Gastrocnemius medialis (tissue), 4 donors: ENCODE data around the gene PTPRE.

Experiments used
- CTCF ChIP-seq, 5 experiments: fragments of 450-650 bp in 3 of 5; fragments of 200-600 bp in 2 of 5; sonication (generic) in 2 of 5; IDR thresholded peaks in 4 of 5; conservative IDR thresholded peaks in 1 of 5; 1 replicate in 4 of 5; 2 replicates in 1 of 5; pipeline ENCODE4 v1.5.1; 2016 to 2019; ENCODE audit warnings: antibody characterized with exemption in 5 of 5, mild to moderate bottlenecking in 3 of 5, moderate library complexity in 3 of 5
- POLR2A ChIP-seq, 2 donors: fragments of 450-650 bp; IDR thresholded peaks; one replicate each; pipeline ENCODE4 v1.6.1; 2017; ENCODE audit warnings: antibody characterized with exemption in 2 of 2, mild to moderate bottlenecking in 2 of 2, moderate library complexity in 2 of 2

- TF ChIP-seq POLR2A (IDR thresholded peaks at IDR 0.05), result no peak
- no peak for TF ChIP-seq CTCF (IDR thresholded peaks at IDR 0.05 in 4 of 5, conservative IDR thresholded peaks at IDR 0.05 in 1 of 5)
Observed at GRCh38 chr10:127897177-127897576, 9.7 kb upstream of the PTPRE start.
